Ovary (tissue), 3 donors: ENCODE measurements around the gene ALKBH1.

Source experiments
- POLR2A ChIP-seq: fragments of 450-650 bp; IDR thresholded peaks from one replicate; pipeline ENCODE4 v1.6.1; 2017; ENCODE audit warnings: antibody characterized with exemption, mild to moderate bottlenecking, moderate library complexity
- TF ChIP-seq, protein P1 (sequence below), 3 donors: fragments of 450-650 bp in 2 of 3; fragments of 200-600 bp in 1 of 3; IDR thresholded peaks; one replicate each; pipeline versions ENCODE4 v1.5.1 to v1.8.0; 2016 to 2022; ENCODE audit warnings: antibody characterized with exemption in 3 of 3, mild to moderate bottlenecking in 1 of 3
- donor health status: DM: no; HTN: no; CAD: no.

GRCh38 chr14:77623201-77623600 lies 84.6 kb downstream of the ALKBH1 start:
- TF ChIP-seq, protein P1, sequence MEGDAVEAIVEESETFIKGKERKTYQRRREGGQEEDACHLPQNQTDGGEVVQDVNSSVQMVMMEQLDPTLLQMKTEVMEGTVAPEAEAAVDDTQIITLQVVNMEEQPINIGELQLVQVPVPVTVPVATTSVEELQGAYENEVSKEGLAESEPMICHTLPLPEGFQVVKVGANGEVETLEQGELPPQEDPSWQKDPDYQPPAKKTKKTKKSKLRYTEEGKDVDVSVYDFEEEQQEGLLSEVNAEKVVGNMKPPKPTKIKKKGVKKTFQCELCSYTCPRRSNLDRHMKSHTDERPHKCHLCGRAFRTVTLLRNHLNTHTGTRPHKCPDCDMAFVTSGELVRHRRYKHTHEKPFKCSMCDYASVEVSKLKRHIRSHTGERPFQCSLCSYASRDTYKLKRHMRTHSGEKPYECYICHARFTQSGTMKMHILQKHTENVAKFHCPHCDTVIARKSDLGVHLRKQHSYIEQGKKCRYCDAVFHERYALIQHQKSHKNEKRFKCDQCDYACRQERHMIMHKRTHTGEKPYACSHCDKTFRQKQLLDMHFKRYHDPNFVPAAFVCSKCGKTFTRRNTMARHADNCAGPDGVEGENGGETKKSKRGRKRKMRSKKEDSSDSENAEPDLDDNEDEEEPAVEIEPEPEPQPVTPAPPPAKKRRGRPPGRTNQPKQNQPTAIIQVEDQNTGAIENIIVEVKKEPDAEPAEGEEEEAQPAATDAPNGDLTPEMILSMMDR (IDR thresholded peaks at IDR 0.05) = no peak
- TF ChIP-seq POLR2A = no peak
